Urinary bladder (tissue), 4 donors: ENCODE results near the gene ASRGL1. TPM values are rescaled to one million over a fixed set of nuclear protein-coding genes. Genes with fewer than 3 reads are reported as not detected.
"Not testable (repeated sequence)": the region's sequence is repeated elsewhere in the genome, so short reads cannot be mapped to it uniquely, and the experiment has no call there.

Source experiments
- DNase-seq: peaks from one replicate; pipeline ENCODE4 v3.0.0-alpha.2; 2015; ENCODE audit errors: extremely low spot score
- H3K27ac ChIP-seq: one replicate; pipeline ENCODE4 v1.5.1; 2013; ENCODE audit warnings: low read depth, mild to moderate bottlenecking, moderate library complexity
- H3K36me3 ChIP-seq: one replicate; pipeline ENCODE4 v1.6.1; 2013; ENCODE audit warnings: mild to moderate bottlenecking, moderate library complexity; ENCODE audit not compliant: insufficient read depth
- H3K4me1 ChIP-seq: one replicate; pipeline ENCODE4 v1.6.1; 2013; ENCODE audit warnings: mild to moderate bottlenecking, moderate library complexity; ENCODE audit not compliant: insufficient read depth
- H3K4me3 ChIP-seq: one replicate; pipeline ENCODE4 v1.5.1; 2013; ENCODE audit warnings: low read depth, low read length
- WGBS: extraction: QIAGEN DNeasy Blood & Tissue Kit; methylation state at CpG from one replicate; pipeline ENCODE4 v1.1.7; 2013; 5-methylcytosine and 5-hydroxymethylcytosine counted together
- polyA plus RNA-seq: library from polyadenylated mRNA; stranded (reverse); fragments of 200-250 nt; gene quantifications from one replicate; pipeline ENCODE4 v1.2.3, GENCODE V29; 2013
- total RNA-seq: library from RNA; depleted of rRNA; stranded (reverse); fragments of >200 nt; gene quantifications from one replicate; pipeline ENCODE4 v1.2.3, GENCODE V29; 2014
- donor health status: healthy with polysubstance abuse.
- donor health status: healthy.

The ASRGL1 gene
- total and polyA plus RNA-seq, 2 donors: 5.1 to 7.0 TPM

- not testable (repeated sequence) for H3K36me3 ChIP-seq, H3K4me1 ChIP-seq, H3K27ac ChIP-seq, DNase-seq
- WGBS: 64% methylated on average over 19 of the region's 19 CpGs
- H3K4me3 ChIP-seq: peak overlapping the region; percentile 50
Measured at GRCh38 chr11:62336949-62337302, 322 bp upstream of the ASRGL1 start.

- 43% methylated on average over 1 of the region's 1 CpG for WGBS
- no peak for DNase-seq
- Histone ChIP-seq H3K4me1 (no peaks in the 10 kb centered on the region), H3K27ac (no peak overlapping the region), H3K36me3 (no peaks in the 10 kb centered on the region), H3K4me3 (no peak overlapping the region)
Measured at GRCh38 chr11:62338218-62338617, 970 bp downstream of the ASRGL1 start.

GRCh38 chr11:62340269-62340901 lies 3.1 kb downstream of the ASRGL1 start:
- H3K4me3 ChIP-seq: no peak overlapping the region
- no peaks in the 10 kb centered on the region for H3K4me1 ChIP-seq
- H3K36me3 ChIP-seq: no peaks in the 10 kb centered on the region
- H3K27ac ChIP-seq: no peak overlapping the region
- 55% methylated on average over 6 of the region's 6 CpGs for WGBS
- DNase-seq: no peak

DNA sequence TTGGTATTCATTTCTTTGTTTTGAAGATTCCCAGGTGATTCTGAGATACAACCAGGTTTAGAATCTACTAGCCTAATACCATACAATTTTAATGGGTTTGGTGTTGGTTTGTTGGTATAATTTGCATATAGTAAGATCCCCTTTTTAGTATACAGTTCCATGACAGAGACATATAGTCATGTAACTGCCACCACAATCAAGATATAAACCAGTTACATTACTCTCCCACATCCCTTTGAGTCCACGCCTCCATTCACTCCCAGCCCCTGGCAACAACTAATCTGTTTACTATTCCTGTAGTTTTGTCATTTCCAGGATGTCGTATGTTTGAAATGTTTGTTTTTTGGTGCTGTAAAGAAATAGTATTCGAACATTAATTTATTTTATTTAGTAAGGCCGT lies 4.3 kb downstream of the ASRGL1 start:
- H3K36me3 ChIP-seq: no peaks in the 10 kb centered on the region
- WGBS: 71% methylated on average over 4 of the region's 4 CpGs
- no peak overlapping the region for H3K4me3 ChIP-seq
- H3K27ac ChIP-seq: no peak overlapping the region
- H3K4me1 ChIP-seq: no peaks in the 10 kb centered on the region
- no peak for DNase-seq

DNA sequence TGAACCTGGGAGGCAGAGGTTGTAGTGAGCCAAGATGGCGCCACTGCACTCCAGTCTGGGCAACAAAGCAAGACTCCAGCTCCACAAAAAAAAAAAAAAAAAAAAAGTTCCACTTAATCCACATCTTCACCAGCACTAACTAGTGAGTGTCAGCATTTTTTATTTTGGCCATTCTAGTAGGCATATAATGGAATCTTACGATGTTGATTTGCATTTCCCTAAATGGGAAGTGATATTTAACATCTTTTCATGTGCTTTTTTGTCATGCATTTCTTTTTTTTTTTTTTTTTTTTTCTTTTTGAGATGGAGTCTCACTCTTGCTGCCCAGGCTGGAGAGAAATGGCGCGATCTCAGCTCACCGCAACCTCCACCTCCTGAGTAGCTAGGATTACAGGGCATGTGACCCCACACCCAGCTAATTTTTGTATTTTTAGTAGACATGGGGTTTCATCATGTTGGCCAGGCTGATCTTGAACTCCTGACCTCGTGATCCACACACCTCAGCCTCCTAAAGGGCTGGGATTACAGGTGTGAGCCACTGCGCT lies 6.5 kb downstream of the ASRGL1 start:
- not testable (repeated sequence) for H3K36me3 ChIP-seq, H3K4me1 ChIP-seq, DNase-seq, H3K27ac ChIP-seq, H3K4me3 ChIP-seq
- WGBS: 91% methylated on average over 7 of the region's 7 CpGs

- H3K27ac ChIP-seq: no peak overlapping the region
- H3K4me1 ChIP-seq: no peaks in the 10 kb centered on the region
- DNase-seq: no peak
- H3K36me3 ChIP-seq: no peaks in the 10 kb centered on the region
- WGBS: 71% methylated on average over 1 of the region's 1 CpG
- no peak overlapping the region for H3K4me3 ChIP-seq
Measured at GRCh38 chr11:62344210-62344609, 7.0 kb downstream of the ASRGL1 start.

DNA sequence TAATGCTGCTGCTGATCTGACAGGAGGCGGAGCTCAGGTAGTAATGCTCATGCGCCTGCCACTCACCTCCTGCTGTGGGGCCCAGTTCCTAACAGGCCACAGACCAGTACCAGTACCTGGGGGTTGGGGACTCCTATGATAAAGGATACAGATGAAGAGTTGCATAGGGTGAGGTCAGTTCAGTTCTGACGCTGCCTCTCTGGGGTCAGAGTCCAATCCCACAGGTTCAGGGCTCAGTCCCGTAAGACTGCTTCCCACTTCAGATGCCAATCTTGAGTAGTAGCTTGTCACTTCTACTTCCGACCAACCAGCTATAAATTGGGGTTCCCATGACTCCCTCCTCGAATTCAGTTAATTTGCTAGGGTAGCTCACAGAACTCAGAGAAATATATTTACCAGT lies 8.6 kb downstream of the ASRGL1 start:
- no peaks in the 10 kb centered on the region for H3K36me3 ChIP-seq
- no peak overlapping the region for H3K27ac ChIP-seq
- DNase-seq: no peak
- no peaks in the 10 kb centered on the region for H3K4me1 ChIP-seq
- H3K4me3 ChIP-seq: no peak overlapping the region
- WGBS: 90% methylated on average over 6 of the region's 6 CpGs

DNA sequence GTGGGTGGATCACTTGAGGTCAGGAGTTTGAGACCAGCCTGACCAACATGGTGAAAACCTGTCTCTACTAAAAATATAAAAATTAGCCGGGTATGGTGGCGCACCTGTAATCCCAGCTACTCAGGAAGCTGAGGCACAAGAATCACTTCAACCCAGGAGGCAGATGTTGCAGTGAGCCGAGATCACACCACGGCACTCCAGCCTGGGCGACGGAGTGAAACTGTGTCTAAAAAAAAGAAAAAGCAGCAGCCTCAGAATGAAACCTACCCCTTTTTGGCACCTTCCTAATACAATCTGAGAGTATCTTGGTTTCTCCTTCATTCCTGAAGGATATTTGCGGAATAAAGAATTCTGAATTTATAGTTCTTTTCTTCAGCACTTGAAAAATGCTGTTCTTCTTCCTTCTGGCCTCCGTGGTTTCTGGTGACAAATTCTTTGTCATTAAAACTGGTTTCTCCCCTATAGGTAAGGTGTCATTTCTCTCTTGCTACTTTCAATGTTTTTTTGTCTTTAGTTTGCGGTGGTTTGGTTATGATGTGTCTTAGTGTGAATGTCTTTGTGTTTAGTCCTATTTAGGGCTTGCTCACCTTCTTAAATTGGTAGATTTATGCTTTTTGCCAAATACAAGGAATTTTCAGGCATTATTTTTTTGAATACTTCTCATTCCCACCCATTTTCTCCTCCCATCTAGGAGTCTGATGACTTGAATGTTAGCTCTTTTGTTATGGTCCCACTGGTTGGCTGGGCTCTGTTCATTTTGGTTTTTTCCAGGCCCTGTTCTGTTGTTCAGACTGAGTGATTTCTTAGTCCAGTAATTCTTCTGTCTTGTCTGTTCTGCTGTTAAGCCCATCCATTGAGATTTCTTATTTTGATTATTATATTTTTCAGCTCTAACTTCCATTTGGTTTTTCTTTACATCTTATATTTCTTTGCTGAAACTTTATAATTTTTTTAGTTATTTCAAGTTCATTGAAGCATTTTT lies 15.4 kb downstream of the ASRGL1 start:
- no peak overlapping the region for H3K27ac ChIP-seq
- H3K36me3 ChIP-seq: no peaks in the 10 kb centered on the region
- no peak overlapping the region for H3K4me3 ChIP-seq
- WGBS: 88% methylated on average over 9 of the region's 9 CpGs
- no peak for DNase-seq
- H3K4me1 ChIP-seq: no peaks in the 10 kb centered on the region

DNA sequence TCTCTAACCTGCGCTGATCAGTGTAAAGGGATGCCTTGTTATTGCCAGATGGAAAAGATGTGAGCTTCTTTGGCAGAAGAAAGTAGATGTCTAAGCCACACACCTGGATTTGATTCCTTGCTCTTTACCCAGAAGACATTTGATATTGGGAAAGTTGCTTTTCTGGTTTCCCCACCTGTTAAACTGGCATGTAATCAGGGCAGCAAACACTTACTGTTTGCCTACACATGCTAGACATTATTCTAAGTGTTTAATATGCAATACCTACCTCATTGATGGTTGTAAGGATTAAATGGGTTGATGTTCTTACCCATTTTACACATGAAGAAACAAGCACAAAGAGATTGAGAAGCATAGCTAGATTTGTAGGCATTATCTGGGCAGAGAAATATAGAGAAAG lies 16.6 kb downstream of the ASRGL1 start:
- H3K36me3 ChIP-seq: no peaks in the 10 kb centered on the region
- H3K4me3 ChIP-seq: no peak overlapping the region
- WGBS: 93% methylated on average over 1 of the region's 1 CpG
- no peaks in the 10 kb centered on the region for H3K4me1 ChIP-seq
- H3K27ac ChIP-seq: no peak overlapping the region
- no peak for DNase-seq

DNA sequence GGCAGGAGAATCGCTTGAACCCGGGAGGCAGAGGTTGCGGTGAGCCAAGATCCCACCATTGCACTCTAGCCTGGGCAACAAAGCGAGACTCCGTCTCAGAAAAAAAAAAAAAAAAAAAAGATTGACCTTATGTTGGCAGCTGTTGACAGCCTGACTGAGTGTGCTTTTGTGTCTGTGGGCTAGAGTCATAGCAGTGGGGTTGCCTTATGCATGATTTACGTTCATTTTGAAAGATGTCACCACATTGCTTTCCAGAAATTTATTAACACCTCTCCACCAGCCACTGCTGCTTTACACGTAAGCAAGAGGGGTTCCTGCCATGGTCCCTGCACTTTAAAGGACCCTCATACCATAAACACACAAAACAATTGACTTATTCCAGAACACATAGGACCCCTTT lies 21.0 kb downstream of the ASRGL1 start:
- H3K36me3 ChIP-seq: no peaks in the 10 kb centered on the region
- 90% methylated on average over 7 of the region's 7 CpGs for WGBS
- DNase-seq: no peak
- no peak overlapping the region for H3K4me3 ChIP-seq
- H3K27ac ChIP-seq: no peak overlapping the region
- H3K4me1 ChIP-seq: no peaks in the 10 kb centered on the region

DNA sequence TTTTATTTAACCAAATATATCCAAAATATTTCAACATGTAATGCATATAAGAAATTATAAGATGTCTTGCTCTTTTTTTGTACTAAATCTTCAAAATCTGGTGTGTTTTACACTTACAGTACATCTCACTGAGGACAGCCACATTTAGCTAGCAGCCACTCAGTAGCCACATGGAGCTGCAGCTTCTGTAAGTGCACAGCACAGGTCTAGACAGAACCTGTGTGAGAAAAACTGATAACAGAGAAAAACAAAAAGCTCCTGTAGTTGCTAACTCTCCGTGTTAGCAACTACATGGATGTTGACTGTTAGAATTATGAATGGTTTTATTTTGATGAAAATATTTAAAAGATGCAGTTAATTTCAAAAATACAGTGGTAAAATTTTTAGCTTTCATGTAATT lies 22.2 kb downstream of the ASRGL1 start:
- Histone ChIP-seq H3K27ac (no peak overlapping the region), H3K36me3 (no peaks in the 10 kb centered on the region), H3K4me3 (no peak overlapping the region), H3K4me1 (no peaks in the 10 kb centered on the region)
- WGBS: 74% methylated on average over 1 of the region's 1 CpG
- no peak for DNase-seq

DNA sequence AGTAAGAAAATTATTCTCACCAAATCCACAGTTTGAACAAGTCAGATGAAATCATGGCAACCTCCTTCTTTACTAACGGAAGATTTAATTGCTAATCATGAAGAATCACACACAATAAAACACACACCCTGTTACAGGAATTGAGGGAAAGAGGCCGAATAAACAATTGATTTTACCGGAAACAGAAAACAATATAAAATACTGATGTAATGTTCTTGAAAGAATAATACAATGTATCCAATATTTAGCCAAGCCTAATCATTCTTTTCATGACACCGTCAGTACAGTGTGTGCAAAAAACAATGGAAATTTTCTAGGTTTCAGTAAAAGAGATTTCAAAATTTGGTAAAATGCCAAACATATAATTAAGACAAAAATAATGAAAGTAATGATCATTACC lies 23.4 kb downstream of the ASRGL1 start:
- Histone ChIP-seq H3K4me3 (no peak overlapping the region), H3K27ac (no peak overlapping the region), H3K36me3 (no peaks in the 10 kb centered on the region), H3K4me1 (no peaks in the 10 kb centered on the region)
- no peak for DNase-seq
- WGBS: 76% methylated on average over 4 of the region's 4 CpGs

DNA sequence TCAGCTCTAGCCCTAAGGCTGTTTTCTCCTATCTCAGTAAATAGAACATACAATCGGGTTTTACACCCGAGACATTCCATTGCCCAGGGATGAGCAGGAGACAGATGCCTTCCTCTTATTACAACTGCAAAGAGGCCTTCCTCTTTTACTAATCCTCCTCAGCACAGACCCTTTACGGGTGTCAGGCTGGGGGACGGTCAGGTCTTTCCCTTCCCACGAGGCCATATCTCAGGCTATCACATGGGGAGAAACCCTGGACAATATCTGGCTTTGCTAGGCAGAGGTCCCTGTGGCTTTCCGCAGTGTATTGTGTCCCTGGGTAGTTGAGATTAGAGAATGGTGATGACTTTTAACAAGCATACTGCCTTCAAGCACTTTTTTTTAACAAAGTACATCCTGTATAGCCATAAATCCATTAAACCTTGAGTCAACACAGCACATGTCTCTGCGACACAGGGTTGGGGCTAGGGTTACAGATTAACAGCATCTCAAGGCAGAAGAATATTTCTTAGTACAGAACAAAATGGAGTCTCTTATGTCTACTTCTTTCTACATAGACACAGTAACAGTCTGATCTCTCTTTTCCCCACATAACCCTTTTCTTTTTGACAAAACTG lies 31.7 kb downstream of the ASRGL1 start:
- H3K4me1 ChIP-seq, DNase-seq, H3K36me3 ChIP-seq, H3K4me3 ChIP-seq, H3K27ac ChIP-seq: not testable (repeated sequence)
- 79% methylated on average over 7 of the region's 7 CpGs for WGBS
